Activated CD4-positive, CD25-positive, alpha-beta regulatory T cell (primary cell): ENCODE results near the gene PSMA7.

Experiments used
- DNase-seq, 4 experiments: peaks; one replicate each; lab custom pipeline; 2025; lab: John Stamatoyannopoulos, UW

The PSMA7 gene

DNA sequence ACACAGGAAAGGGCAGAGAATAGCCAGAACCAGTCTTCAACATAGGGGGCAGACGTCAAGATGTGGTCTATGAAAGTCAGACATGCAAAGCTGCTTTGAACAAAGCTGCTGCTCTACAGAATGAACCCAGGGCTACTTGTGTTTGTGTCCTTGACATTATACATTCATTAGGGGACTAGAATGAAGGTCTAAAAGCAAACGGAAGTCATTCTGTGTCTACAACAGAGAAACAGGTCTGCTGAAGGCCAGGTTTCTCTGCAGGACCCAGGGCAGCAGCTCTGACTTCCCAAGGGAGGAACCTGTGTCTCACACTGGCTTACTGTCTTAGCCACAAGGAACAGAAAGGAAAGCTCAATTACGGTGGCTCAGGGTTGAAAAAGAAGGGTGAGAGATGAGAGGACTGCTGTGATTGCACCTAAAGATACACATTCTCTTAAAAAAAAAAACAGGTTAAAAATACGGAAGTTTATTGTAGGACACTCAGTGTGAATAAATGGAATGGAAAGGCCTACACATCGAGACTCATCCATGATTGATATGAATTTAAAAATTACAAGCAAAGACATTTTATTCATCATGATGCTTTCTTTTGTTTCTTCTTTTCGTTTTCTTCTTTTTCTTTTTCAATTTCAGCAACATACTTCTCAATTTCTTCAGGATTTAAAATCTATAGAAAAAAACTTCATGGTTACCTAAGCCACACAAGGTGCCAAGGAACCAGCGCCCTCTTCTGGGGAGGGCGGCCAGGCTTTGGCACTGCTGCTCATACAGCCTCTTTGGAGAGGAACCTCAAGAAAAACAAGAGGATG lies 6.7 kb downstream of the PSMA7 start:
- peak; percentile 9 to 62 (median 42) for DNase-seq

DNA sequence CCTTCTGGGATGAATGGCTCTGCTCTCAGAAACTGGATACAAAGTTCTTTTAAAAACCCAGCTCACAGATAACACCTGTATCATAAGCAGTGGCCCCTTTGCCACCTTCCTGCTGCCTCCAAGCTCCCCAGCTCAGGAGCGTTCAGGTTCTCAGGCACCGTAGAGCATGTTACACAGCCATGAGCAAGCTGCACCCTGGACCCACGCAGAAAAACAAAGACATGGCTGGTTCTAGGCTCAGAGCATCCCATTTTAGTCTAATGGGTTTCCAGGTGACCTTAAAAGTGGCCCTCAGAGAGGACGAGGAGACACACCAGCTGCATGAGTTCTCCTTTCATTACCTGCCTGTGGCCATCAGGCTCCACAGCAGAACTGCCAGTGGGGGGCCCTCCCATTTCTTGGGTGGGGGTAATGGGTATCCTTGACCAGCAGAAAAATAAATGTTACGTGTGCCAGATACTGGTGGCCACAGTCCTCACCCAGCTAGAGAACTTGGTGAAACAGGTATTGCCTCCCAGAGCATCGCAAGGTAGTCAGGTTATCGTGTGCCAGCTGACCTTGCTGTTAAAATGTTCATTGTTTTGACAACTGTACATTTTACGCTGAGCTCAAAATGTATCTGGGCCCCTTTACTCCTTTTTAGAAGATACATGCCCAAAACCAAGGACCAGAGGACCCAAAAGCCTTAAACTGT lies 7.5 kb downstream of the PSMA7 start:
- no peak for DNase-seq

DNA sequence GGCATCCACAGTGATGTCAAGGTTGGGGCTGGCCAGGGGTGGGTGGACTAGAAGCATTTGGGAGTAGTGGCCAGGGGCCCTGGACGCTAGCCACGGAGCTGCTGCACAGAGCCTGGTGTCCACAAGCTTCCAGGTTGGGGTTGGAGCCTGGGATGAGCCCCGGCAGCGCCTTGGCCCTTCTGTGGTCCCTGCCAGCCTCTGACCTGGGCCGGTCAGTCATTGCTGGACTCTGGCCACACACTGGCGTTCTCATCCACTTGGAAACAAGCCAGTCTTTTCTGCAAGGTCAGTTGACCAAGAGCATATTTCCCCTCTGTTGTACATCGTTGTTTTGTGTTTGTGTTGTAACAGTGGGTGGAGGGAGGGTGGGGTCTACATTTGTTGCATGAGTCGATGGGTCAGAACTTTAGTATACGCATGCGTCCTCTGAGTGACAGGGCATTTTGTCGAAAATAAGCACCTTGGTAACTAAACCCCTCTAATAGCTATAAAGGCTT lies 8.4 kb downstream of the PSMA7 start:
- no peak for DNase-seq

DNA sequence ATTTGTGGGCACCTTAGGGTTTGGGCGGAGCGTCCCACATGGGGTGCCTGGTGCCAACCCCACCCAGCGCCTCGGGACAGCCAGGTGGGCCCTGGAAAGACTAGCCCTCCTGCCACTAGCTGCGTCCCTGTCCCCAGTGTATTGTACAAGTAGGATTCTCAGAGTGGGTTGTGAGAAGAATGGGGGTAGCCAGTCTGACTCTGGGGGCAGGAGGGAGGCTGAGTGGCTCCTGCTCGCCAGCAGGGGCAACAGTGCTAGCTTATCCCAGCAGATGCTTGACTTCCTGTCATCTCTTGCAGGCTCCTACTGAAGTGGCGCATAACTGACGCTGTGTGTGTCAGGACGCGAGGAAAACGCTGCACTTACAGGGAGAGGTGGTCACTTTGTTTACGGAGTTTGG lies 9.3 kb downstream of the PSMA7 start:
- no peak for DNase-seq

DNA sequence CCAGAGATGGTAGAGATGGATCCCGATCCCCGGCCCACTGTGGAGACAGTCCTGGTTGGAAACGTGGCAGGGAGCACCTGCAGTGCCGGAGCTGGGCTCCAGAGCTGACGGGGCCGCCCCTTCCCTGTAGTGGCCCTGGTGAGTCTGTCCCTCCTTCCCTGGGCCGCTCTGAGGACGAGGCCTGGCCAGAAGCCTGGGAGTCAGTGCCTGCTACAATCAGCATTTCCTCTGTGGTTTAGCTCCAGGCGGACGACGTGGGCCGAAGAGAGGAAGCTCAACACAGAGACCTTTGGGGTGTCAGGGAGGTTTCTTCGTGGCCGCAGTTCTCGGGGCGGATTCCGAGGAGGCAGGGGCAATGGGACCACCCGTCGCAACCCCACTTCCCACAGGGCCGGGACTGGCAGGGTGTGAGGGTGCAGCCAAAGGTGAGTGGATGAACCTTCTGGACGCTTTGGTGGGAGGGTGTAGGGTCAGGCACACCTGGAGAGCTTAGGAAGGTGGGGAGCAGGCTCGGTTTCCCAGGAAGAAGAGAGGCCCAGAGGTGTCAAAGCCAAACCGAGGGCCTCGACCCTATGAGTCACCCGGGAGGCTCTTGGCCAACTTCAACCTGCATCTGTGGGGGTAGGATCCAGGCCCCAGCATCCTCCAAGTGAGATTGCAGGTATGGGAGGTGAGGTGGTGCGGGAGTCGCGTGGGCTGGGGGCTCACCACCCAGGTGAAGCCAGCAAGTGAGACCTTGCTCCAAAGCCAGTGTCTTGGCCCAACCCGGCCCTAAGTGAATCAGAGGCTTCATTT lies 9.9 kb downstream of the PSMA7 start:
- DNase-seq = no peak

DNA sequence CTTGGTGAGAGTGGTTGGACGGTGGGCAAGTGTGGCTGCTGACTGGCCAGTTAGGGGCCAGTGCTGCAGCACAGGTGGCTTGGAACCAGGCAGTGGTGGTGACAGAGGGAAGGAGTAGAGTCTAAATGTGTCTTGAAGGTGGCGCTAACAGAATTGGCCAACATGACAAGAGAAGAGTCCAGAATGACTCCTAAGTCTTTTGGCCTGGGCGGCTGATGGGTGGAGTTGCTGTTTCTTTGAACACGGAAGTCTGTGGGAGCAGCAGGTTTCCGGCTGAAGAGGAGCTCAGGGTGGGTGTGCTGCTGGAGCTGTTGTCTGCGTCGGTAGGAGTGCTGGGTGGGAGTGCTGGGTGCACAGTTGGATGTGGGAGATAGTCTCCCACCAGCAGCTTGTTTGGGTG lies 10.8 kb downstream of the PSMA7 start:
- DNase-seq = no peak

DNA sequence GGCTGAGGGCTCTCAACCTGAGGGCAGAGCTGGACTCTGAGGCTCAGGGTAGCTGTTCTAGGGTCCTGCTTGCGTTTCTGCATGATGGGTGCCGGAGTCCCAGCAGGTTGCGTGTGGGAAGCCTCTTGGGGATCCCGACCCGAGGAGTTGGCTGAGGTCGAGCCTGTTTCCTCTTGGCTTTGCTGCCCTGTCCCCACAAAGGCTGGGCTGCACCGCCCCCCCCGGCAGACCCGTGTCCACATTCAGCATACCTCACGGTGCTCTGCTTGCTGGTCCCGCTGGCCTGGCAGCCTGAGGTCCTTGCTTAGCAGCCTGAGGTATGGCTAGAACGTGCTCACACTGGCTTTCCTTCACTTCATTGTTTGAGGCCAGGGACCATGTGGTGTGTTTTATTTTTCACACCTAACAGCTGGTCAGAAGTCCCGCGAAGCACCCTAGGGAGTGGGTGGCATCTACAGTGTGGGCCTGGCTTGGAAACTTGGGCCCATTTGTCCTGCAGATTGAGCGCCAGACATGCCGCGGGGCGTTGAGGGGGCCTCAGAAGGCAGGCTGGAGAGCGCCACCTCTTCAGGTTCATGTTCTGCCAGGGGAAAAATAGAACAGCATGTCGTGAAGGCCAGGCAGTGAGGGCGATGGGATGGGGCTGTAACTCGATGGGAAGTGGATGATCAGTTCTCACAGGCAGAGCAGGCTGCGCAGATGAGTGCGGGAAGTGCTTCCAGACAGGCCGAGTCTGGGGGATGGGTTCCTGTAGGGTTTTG lies 11.5 kb downstream of the PSMA7 start:
- DNase-seq = no peak

DNA sequence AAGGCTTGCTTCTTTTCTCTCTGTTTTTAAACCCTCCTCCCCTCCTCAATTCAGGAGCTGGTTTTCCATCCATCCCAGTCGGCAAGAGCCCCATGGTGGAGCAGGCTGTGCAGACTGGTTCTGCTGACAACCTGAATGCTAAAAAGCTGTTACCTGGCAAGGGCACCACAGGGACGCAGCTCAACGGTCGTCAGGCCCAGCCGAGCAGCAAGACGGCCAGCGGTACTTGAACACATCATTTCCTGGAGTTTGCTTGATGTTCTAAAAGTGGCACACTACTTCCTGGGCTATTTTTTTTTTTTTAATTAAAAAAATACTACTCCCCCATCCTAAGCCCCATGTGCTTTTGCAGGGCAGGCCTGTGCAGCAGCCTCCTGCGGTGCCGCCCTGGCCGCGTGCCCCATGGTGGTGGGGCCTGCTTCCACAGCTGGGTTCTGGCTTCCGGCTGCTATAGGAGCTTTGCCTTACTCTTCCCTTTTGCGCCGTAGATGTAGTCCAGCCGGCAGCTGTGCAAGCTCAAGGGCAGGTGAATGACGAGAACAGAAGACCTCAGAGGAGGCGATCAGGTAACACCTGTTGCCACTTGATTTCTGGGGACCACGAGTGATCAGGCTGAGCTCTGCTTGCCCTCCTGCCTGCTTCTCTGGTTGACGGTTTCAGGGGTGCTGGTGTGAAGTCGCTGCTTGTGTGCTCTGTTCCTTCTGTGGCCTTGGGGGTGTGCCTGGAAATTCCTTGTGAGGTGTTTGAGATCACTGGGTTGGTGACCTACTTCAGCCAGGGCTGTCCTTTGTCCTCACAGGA lies 13.3 kb downstream of the PSMA7 start:
- no peak for DNase-seq

DNA sequence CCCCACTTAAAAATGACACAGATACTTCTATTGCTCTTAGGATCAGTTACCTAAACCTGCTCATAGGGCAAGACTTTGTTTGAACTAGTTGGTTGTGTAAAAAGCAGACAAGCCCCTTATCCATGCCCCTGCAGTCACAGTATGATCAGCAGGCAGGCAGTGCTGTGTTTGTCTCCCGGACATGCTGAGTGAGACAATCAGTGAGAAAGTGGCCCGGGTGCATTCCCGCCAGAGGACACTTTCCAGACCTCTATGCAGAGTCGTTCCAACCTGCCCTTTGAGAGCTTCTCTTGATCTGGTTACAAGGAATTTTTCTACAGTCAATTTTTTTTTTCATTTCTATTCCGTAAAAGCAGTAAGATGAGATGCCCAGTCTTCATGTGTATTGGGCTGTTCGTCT lies 14.7 kb downstream of the PSMA7 start:
- DNase-seq = no peak

DNA sequence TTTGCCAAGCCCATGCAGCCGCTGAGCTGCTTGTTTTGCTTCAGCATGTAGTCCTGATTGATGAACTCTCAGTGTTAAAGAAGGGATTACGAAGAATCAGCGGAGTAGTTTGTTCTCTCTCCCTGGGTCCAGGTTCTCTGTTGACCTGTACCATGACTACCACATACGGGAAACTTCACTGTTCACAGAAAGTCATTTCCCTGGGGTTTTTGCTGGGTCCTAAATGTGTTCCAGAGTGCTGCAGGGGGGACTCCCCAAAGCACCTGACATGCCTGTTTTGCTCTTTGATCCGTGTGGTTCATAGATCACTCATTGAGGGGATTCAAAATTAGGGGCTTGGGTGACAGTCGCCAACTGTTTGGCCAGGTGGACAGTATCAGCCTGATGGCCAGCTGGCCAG lies 15.4 kb downstream of the PSMA7 start:
- no peak for DNase-seq

DNA sequence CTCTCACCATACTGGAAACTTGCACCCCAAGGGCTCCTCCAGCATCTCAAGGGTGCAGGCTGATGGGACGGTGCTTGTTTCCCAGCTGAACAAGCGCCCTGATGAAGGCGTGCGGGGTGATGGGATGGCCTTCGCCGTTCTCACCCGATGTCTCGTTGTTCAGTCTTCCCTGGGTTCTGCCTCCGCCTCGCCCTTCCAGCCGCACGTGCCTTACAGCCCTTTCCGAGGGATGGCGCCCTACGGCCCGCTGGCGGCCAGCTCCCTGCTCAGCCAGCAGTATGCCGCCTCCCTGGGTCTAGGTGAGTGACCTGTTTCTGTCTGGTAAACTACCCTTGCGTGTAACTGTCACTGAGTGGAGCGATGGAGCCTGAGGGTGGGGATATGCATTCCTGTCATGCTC lies 17.1 kb downstream of the PSMA7 start:
- no peak for DNase-seq

DNA sequence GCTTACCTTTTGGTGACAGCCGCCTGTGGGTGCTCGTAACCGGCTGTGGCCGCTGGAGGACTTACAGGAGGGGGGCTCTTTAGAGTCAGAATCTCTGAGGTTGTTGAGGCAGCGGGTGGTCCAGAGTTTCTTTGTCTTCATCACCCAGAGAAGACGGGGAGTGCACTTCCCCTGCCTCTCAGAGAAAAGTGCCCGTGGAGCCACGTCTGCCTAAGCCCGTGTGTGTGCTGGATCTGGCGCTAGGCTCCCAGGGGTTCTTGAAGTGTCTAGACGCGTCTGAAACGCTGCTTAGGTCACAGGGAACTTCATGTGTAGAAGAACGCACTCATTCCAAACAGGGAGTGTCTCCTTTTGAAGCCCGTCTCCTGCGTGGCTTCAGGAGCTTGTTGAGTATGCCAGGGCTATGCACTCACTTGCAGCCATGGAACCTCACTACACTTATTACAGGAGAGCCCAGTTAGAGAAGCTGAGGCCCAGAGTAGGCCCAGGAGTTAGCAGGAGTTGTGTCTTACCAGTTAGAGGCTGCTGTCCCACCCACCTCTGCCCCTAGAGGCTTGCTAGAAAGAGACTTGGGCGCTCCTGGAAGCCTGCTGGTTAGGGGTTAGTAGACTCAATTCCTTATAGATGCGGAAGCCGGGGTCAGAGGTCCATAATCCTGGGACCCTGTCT lies 19.6 kb downstream of the PSMA7 start:
- no peak for DNase-seq

DNA sequence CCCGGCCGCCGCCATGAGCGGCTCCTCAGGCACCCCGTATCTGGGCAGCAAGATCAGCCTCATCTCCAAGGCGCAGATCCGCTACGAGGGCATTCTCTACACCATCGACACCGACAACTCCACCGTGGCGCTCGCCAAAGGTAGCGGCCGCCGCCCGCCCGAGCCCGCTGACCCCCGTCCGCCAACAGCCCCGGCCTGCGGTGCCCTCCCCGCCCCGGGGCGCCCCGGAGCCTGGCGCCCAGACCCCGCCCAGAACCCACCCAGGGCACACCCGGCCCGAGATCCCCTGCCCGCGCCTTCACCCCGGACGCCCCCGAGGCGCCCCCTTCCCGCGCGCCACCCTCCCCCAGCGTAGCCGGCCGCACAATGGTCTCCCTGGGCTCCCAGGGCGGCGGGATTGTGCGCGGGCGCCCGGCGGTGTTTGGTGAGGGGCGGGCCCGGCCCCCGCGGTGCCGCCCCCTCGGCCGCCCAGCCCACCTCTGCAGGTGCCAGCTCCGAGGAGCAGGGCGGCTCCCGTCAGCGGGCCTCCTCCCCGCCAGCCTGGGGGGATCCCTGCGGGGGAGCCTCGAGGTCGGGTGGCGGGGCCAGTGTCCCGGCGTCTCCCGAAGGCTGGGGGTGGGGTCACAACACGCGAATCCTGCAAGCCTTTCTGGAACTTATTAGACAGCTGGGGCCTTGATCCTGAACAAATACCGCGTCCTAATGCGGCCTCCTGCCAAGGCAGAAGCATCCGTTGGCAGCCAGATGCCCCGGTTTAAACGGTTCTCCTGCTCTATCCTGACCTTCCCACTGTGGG lies 20.3 kb downstream of the PSMA7 start:
- DNase-seq = peak in 2 of 4 experiments; percentile 17 to 35

DNA sequence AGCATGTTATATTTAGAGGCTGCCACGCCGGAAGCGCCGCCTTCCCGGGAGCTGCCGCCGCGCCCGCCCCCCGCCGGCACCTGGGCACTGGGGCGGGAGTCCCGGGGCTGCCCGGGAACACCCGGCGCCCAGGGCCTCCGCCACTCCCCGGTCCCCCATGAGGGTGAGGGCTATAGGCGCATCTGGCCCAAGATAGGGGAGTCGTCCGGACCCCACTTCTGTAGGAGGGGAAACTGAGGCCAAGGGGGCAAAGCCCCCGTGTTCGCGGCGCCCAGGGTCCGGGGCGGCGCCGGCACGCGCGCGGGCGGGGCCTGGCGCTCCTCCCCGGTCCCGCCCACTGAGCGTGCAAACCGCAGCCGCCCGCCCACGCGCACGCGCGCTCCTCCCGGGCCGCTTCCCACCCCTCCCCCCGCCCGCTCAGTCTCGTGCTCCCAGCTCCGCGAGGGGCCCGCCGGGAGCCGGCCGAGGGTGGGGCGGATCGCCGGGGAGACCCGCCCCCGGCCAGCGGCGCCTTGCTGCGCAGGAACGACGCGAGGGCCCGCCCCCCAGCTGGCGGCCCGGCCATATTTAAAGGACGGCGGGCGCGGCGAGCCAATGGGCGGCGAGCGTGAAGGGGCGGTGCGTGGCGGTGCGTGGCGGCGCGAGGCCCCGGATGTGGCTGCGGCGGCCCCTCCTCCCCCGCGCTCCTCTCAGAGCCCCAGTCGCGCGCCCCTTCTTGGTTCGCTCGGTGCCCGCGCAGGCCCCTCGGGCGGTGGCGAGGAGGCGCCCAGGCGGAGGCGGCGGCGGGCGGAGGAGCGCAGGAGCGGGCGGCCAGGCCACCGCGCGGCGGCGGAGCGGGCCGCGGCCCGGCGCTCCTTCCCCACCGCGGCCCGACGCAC lies 21.2 kb downstream of the PSMA7 start, which contains the start of gene LSM14B:
TSS of gene LSM14B (plus strand) at position 700 of the 878 bp plus-strand sequence. CDS start 192 bp downstream, outside the sequence.
- DNase-seq = peak; percentile 95 to 99 (median 98)

DNA sequence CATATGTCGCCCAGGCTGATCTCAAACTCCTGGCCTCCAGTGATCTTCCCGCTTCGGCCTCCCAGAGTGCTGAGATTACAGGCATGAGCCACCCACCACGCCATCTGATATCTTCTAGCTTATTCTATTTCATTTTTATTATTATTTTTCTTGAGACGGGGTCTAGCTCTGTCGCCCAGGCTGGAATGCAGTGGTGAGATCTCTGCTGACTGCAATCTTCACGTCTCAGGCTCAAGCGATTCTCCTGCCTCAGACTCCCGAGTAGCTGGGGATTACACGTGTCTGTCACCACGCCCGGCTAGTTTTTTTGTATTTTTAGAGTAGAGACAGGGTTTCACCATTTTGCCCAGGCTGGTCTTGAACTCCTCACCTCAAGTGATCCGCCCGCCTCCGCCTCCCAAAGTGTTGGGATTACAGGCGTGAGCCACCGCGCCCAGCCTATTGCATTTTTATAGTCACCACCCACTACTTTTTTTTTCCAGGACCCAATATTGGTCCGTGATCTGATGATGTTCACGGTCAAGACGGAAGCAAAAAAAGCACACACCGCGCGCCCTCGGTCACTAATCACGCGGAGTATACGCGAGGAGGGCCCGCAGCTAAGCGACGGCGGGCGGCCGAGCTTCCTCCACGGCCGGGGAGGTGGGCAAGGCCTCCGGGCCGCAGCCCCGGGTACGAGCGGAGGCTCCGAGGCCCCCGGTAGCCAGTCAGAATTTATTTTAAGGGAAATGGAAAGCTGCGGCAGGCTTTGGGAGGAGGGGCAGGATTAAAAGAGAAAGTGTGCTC lies 22.0 kb downstream of the PSMA7 start:
- DNase-seq = no peak

DNA sequence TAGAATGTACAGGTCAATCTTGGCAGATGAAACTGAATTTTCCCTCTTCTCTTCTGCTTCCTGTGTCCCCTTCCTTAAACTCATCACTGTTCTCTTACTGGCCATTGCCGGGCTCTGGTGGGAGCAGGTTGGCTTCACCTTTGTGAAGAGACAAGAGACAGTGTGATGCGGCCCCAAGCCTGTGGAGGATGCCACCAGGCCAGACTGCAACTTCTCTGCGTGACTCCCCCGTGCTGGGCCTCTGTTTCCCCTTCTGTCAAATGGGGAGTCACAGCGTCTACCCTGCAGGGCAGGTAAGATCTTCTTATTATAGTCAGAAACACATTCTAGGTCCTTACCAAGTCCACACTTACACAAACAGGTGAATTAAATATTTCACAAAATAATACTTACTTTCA lies 22.8 kb downstream of the PSMA7 start:
- DNase-seq = no peak

DNA sequence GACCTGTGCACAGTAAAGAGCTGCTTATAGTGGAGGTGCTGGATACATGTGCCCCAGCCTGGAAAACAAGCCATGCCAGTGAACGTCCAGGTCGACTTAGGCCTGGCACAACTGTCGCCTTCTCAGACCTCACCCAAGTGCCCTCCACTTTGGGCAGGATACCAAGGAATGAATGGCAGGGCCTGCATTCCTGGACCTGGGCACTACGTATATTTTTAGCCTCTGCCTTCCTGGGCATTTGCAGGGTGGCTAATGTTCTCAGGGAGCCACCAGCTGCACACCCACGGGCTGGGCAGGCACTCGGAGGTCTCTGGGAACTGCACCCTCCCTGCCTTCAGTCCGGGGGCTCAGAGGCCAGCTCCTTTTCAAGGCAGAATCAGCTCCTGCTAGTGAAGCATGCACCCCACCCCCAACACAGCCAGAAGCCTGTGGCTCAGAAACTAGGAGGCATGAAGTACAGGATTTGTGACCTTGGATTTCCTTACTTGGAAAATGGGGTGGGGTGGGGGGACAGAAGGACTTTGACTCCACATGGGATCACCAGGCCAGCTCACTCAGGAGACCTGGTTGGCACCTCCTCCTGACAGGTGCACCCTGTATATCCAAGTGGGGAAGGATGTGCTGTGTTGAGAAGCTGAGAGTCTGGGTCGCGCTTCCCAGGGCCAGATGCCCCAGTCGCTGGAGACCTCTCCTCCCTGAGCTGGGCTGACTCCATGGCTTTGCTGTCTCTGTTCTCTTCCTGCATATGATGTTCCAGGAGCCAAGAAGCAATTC lies 23.4 kb downstream of the PSMA7 start:
- DNase-seq = no peak
